Activated naive CD8-positive, alpha-beta T cell treated with anti-CD3 and anti-CD28 coated beads for 36 hours (primary cell): ENCODE data around the gene SYNPR. TPM values are rescaled to one million over a fixed set of nuclear protein-coding genes. Genes with fewer than 3 reads are reported as not detected.

Source experiments
- DNase-seq: peaks from one replicate; pipeline ENCODE4 v3.0.0; 2021
- H3K27ac Mint-ChIP-seq: one replicate; pipeline ENCODE4 v1.8.0; 2022; ENCODE audit warnings: mild to moderate bottlenecking, moderate library complexity, mixed read lengths
- H3K27me3 Mint-ChIP-seq: one replicate; pipeline ENCODE4 v1.8.0; 2022; ENCODE audit warnings: mild to moderate bottlenecking, mixed read lengths
- H3K36me3 Mint-ChIP-seq: one replicate; pipeline ENCODE4 v1.8.0; 2021; ENCODE audit warnings: mild to moderate bottlenecking, mixed read lengths
- H3K4me1 Mint-ChIP-seq: one replicate; pipeline ENCODE4 v1.8.0; 2021; ENCODE audit warnings: mixed read lengths
- H3K4me3 Mint-ChIP-seq: one replicate; pipeline ENCODE4 v1.8.0; 2022; ENCODE audit warnings: mild to moderate bottlenecking, moderate library complexity, mixed read lengths
- H3K9me3 Mint-ChIP-seq: one replicate; pipeline ENCODE4 v1.8.0; 2022; ENCODE audit warnings: mixed read lengths
- total RNA-seq, 2 experiments: library from RNA; stranded (reverse); gene quantifications; one replicate each; pipeline ENCODE4 v1.2.3, GENCODE V29; 2021

Gene SYNPR
- total RNA-seq, 2 experiments from 2014 or later = not detected

DNA sequence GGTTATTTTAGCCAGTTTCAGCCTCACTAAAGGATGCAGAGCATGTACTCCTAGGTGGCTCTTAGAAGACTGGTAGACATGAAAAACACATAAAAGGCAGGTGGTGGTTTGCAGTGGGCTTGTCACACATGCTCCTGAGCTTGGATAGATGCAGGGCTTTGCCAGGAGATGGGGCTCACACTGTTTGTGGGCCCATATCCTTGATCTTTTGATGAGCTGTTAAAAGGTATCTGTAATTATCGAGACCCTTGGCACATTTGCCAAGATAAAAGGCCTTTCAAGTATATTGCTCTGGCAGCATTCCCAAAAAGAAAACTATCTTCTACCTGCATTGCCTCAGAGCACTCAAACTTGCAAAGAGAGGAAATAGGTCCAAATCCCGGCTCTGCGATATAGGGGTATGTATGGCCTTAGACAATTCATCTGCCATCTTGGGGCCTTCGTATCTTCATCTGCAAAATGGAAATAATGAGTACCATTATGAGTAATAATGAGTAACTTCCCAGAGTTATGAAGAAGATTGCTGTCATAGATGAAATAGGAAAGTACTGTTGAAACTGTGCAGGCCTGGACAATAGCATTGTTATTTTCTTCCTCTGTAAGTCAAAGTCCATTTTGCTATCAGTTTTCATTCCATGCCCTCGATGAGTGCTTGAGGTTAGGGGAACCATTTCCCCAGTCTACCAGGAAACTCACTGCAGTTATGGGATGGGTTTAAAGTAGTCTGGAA is 172.7 kb downstream of the SYNPR start:
- no peaks in the 10 kb centered on the region for H3K27me3 Mint-ChIP-seq
- H3K27ac Mint-ChIP-seq = no peak overlapping the region
- H3K4me3 Mint-ChIP-seq = no peak overlapping the region
- DNase-seq = no peak
- no peaks in the 10 kb centered on the region for H3K36me3 Mint-ChIP-seq
- no peaks in the 10 kb centered on the region for H3K4me1 Mint-ChIP-seq
- peaks cover 3% of the 10 kb centered on the region for H3K9me3 Mint-ChIP-seq

DNA sequence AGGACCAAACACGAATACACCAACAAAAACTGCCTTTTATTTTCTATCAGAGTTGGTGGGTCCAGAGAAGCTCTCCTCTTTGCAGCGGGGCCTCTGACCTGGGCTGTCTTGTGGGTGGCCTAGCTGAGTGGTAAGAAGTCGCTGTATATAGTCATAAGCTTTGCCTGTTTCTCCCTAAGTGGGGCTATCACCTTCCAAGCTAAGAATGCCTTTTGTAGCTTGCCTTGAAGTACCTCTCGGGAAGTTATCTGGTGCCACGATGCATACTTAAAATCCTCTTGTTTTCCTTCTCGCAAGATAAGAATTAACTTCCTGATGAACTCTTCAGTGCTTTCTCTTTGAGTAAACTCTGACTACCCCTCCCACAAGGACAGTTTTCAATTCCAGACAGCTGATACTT is 178.8 kb downstream of the SYNPR start:
- no peaks in the 10 kb centered on the region for H3K4me1 Mint-ChIP-seq
- no peaks in the 10 kb centered on the region for H3K36me3 Mint-ChIP-seq
- H3K27ac Mint-ChIP-seq = no peak overlapping the region
- H3K9me3 Mint-ChIP-seq = peaks cover 1% of the 10 kb centered on the region
- no peaks in the 10 kb centered on the region for H3K27me3 Mint-ChIP-seq
- H3K4me3 Mint-ChIP-seq = no peak overlapping the region
- DNase-seq = no peak

DNA sequence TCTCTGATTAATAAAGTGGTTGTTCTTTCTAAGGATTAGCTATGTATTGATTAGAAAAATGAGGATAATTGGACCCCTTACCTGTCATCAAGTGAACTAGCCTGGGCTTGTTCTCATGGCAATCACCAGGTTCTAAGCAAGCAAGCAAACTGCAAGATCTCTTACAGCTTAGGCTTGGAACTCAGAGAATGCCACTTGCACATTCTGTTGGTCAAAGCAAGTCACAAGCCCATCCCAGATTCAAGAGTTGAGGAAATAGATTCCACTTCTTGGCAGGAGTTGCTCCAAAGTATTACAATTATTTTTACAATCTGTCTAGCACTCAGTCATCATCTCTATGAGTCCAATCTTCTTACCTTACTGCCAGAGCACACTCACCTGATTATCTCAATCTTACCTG is 180.3 kb downstream of the SYNPR start:
- no peak for DNase-seq
- Mint-ChIP-seq H3K36me3 (no peaks in the 10 kb centered on the region), H3K27me3 (no peaks in the 10 kb centered on the region), H3K27ac (no peak overlapping the region), H3K9me3 (peaks cover 1% of the 10 kb centered on the region), H3K4me1 (no peaks in the 10 kb centered on the region), H3K4me3 (no peak overlapping the region)

DNA sequence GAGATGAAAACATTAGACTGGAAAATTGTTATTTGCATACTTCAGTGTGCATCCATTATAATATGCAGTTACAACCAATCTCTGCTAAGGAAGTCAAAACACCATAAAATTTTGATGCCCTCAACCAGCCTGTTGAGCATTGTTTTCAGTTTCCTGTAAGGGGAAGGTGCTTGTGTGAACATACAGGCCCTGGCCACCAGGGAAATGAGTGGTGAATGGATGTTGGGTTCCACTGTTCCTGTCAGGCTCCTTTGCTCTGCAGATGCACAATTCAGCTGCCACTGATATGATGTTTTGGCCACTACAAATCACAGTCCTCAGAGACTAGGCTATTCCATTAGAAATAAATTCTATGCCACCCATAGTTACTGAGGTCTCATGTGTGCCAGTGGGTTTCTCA is 184.6 kb downstream of the SYNPR start:
- no peak for DNase-seq
- H3K27ac Mint-ChIP-seq = no peak overlapping the region
- H3K4me1 Mint-ChIP-seq = no peaks in the 10 kb centered on the region

DNA sequence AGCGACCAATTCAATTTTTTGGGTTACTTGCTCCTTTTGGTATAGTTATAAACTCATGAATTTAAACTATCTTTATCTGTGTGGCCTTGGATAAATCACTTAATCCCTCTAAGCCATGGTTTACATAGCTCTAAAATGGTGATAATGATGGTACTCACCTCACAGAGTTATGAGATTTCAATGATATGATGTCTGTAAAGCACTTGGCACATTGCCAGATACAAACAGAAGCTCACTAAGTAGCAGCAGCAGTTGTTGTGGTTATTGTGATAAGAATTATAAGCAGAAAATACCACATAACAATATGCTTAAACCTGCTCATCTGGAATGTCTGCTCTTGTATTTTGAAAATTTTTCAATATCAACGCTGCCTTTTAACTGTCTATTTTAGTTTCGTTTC is 189.3 kb downstream of the SYNPR start:
- Mint-ChIP-seq H3K4me3 (no peak overlapping the region), H3K27ac (no peak overlapping the region), H3K4me1 (no peaks in the 10 kb centered on the region), H3K9me3 (no peaks in the 10 kb centered on the region), H3K36me3 (no peaks in the 10 kb centered on the region), H3K27me3 (no peaks in the 10 kb centered on the region)
- no peak for DNase-seq

More for the DNA sequence above, 184.6 kb downstream of the SYNPR start:
- H3K9me3 Mint-ChIP-seq = no peaks in the 10 kb centered on the region
- H3K4me3 Mint-ChIP-seq = no peak overlapping the region
- H3K27me3 Mint-ChIP-seq = no peaks in the 10 kb centered on the region
- H3K36me3 Mint-ChIP-seq = no peaks in the 10 kb centered on the region

DNA sequence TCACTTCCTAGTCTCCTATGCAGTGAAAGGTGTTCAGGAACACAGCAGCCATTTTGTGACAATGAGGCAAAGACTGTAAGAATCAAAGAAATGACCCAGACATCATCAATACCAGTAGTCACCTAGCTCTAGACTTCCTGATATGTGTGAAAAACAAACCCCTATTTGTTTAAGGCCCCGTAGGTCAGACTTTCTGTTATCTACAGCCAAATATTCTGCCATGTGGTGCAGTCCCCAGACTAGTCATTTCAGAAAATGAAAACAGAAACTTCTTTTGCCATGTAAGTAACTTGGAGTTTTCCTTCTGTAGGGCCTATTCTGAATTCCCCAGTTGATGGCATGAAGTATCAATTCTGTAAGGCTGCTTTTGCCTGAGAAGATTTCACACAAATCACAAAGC is 192.6 kb downstream of the SYNPR start:
- Mint-ChIP-seq H3K4me3 (no peak overlapping the region), H3K27me3 (no peaks in the 10 kb centered on the region), H3K9me3 (no peaks in the 10 kb centered on the region), H3K4me1 (no peaks in the 10 kb centered on the region), H3K36me3 (no peaks in the 10 kb centered on the region), H3K27ac (no peak overlapping the region)
- no peak for DNase-seq

DNA sequence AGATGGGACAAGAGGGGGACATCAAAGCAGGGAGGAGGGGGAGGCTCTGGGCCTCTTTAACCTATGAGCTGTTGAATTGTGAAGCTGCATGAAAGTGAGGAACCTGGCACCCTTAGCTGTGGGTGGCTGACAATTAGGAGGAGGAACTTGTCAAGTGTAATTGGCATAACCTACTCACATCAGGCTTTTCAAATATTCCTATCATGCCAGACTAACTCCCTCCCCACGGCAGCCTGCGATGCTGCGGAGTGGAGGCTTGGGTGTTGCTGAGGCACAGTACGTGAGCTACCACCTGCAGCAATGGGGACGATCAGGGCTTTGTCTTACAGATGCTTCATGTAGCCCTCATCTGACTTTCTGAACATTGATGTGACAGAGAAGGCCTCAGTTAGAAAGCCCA is 193.7 kb downstream of the SYNPR start:
- no peaks in the 10 kb centered on the region for H3K4me1 Mint-ChIP-seq
- H3K36me3 Mint-ChIP-seq = no peaks in the 10 kb centered on the region
- DNase-seq = no peak
- no peaks in the 10 kb centered on the region for H3K27me3 Mint-ChIP-seq
- H3K27ac Mint-ChIP-seq = no peak overlapping the region
- H3K4me3 Mint-ChIP-seq = no peak overlapping the region
- no peaks in the 10 kb centered on the region for H3K9me3 Mint-ChIP-seq

DNA sequence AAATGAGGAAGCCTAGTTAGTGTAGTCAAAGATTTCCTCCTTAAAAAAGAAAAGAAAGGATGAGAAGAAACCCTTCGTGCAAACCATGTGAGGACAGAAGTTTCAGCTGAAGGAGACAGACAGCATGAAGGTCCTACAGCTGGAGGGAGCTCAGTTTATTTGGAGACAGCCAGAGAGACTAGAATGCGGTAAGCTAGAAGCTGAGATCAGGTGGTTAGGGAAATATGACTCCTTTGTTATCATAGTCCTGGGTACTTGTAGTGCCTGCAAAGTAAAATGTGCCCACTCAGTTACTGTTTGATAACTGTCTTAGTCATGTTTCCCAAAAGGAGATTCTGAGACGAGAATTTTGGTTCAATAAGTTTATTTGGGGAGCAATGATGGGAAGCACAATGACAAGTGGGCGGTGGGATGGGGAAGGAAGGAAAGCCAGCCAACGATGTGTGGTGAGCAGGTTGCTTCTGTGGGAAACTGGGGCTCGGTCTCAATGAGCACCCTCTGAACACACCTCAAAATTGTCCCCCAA is 195.6 kb downstream of the SYNPR start:
- Mint-ChIP-seq H3K27ac (no peak overlapping the region), H3K4me1 (no peaks in the 10 kb centered on the region), H3K9me3 (no peaks in the 10 kb centered on the region), H3K27me3 (no peaks in the 10 kb centered on the region), H3K36me3 (no peaks in the 10 kb centered on the region), H3K4me3 (no peak overlapping the region)
- DNase-seq = no peak

DNA sequence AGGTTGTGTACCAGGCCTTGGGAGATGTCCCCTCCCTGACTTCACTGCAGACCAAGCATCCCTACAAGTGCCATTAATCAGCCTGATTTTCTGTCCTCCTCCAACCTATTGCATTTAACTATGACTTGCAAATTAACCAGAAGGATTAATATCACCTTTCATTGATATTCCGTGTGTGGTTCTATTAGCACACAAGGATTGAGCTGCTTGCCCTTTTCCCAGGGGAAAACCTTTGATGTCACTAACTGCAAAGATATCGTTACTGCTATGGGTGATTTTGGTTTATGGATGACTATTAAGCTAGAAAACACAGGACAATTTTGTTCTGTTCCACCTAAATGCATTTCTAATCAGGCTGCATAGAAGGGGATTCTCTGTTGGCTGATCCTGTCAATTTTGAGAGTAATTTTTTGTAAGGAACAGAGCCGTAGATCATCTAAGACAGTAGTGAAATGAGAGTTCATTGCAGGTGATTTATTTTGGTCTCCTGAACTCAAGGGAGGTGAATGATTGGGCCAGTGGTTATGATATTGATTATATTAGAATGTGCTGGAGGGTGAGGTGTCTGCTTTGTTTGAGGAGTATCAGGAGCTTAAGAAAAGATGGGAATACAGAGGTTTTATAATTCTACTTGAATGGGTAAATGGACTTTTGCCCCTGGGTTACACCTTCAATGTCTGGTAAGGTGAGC is 196.9 kb downstream of the SYNPR start:
- Mint-ChIP-seq H3K4me1 (no peaks in the 10 kb centered on the region), H3K27ac (no peak overlapping the region), H3K9me3 (no peaks in the 10 kb centered on the region), H3K4me3 (no peak overlapping the region), H3K27me3 (no peaks in the 10 kb centered on the region), H3K36me3 (no peaks in the 10 kb centered on the region)
- DNase-seq = no peak

DNA sequence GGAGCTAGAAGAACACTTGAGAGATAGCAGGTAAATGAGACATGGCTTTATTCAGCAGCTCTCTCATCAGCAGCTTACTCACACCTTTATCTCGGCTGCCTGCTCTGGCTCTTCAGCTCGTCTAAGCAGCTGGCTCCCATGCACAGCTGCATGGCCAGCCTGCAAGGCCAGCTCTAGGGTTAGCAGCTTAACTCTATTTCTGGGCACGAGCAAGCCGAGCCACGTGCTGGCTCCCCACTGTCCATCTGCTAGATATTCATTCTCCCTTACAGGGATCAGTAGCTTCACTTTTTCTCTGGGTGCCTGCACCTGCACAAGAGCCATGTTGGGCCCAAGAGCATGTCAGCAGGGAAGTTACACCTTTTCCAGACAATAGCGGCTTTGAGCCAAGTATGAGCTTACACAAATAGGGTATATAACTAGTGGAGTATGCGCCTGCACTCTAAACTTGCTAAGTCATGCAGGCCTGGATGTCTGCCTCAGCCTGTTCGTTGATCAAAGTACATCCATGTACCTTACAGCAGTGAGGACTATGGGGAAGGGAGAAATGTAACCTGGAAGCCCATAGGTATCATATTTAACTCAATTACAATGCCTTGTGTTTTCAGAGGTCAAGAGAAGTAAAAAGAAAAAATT is 199.5 kb downstream of the SYNPR start:
- Mint-ChIP-seq H3K9me3 (no peaks in the 10 kb centered on the region), H3K36me3 (no peaks in the 10 kb centered on the region), H3K27ac (no peak overlapping the region), H3K4me1 (no peaks in the 10 kb centered on the region), H3K27me3 (no peaks in the 10 kb centered on the region), H3K4me3 (no peak overlapping the region)
- no peak for DNase-seq

DNA sequence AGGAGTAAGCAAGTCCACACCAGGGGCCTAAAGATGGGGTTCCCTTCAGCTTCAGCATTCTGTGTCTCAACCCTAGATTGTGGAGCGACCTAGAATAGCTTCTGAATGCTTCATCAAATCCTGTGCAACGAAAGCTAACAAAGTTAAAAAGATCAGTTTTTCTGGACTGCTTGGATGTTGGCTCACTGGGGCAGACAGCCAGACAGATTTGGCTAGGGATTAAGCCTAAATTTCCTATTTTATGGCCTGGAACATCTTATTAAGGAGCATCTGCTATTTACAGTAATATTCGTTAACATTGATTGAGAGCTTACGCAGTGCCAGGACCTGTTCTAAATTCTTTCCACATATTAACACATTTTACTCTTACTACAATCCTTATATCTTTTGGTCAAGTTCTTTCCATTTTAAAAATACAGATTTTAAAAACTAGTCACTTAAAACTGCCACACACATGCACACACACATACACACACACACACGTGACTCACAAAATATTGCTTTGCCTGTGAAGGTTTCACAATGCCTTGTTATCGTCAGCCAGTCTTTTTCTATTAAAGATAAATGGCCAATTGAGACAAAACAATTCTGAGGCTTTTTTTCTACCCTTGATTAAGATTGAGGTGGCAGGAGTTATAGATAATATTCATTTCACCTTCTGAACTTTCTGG is 201.0 kb downstream of the SYNPR start:
- no peaks in the 10 kb centered on the region for H3K4me1 Mint-ChIP-seq
- H3K27ac Mint-ChIP-seq = no peak overlapping the region
- no peak overlapping the region for H3K4me3 Mint-ChIP-seq
- no peak for DNase-seq
- H3K27me3 Mint-ChIP-seq = no peaks in the 10 kb centered on the region
- no peaks in the 10 kb centered on the region for H3K36me3 Mint-ChIP-seq
- H3K9me3 Mint-ChIP-seq = no peaks in the 10 kb centered on the region

DNA sequence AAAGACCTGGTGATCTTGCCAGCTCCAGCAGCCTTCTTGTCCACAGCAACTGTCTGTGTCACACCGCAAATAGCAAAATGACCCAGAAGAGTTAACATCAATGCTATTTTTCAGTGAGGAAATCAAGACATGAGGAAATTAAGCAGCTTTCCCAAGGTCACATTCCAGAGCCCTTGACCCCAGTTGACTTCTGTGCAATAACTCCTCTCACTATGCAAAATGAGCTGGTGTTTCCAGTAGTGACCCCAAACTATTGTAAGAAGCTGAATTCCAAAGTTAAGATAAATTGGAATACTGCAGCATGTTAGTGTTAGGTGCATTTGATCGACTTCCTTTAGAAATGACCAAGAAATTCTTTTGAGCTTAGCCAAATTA is 201.5 kb downstream of the SYNPR start:
- DNase-seq = no peak
- H3K4me3 Mint-ChIP-seq = no peak overlapping the region
- no peaks in the 10 kb centered on the region for H3K4me1 Mint-ChIP-seq
- H3K36me3 Mint-ChIP-seq = no peaks in the 10 kb centered on the region
- H3K9me3 Mint-ChIP-seq = no peaks in the 10 kb centered on the region
- H3K27ac Mint-ChIP-seq = no peak overlapping the region
- no peaks in the 10 kb centered on the region for H3K27me3 Mint-ChIP-seq

DNA sequence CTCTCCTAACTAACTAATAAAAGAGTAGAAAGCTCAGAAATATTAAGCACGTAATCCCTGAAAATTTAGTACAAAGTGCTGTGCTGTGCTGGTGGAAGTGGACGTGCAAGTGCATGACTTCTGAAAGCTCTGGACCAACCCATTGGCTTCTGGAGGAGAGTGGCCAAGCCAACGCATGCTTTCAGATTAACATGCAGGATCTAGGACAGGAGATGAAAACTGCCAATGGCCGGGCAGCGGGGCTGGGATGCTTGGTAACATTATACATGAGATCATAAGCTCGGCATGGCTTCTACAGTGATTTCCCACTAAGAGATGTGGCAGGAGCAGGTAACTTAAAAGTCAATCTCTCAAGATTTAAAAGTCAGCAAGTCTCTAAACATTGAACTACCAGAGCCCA is 203.5 kb downstream of the SYNPR start:
- Mint-ChIP-seq H3K4me1 (no peaks in the 10 kb centered on the region), H3K27ac (no peak overlapping the region), H3K27me3 (no peaks in the 10 kb centered on the region), H3K36me3 (no peaks in the 10 kb centered on the region), H3K4me3 (no peak overlapping the region), H3K9me3 (no peaks in the 10 kb centered on the region)
- DNase-seq = no peak

DNA sequence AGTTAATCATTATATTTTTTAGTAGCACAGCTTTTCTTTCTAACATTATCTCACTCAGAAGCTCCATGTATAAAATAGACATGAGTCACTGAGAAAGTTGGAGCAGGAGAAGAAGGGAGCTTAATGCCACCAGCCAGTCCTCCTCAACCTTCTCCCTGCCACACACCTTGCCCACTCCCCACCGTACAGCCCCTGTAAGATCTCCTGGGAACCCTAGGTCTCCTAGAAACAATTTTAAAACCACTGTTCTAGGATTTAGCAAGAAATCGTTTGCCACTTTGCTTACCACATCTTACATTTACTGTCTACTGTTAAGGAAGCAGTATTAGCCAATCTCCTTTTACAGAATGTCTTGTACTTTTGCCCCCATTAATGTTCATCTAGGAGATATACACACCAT is 204.2 kb downstream of the SYNPR start:
- no peaks in the 10 kb centered on the region for H3K4me1 Mint-ChIP-seq
- H3K9me3 Mint-ChIP-seq = no peaks in the 10 kb centered on the region
- DNase-seq = no peak
- H3K4me3 Mint-ChIP-seq = no peak overlapping the region
- no peak overlapping the region for H3K27ac Mint-ChIP-seq
- no peaks in the 10 kb centered on the region for H3K36me3 Mint-ChIP-seq
- H3K27me3 Mint-ChIP-seq = no peaks in the 10 kb centered on the region

DNA sequence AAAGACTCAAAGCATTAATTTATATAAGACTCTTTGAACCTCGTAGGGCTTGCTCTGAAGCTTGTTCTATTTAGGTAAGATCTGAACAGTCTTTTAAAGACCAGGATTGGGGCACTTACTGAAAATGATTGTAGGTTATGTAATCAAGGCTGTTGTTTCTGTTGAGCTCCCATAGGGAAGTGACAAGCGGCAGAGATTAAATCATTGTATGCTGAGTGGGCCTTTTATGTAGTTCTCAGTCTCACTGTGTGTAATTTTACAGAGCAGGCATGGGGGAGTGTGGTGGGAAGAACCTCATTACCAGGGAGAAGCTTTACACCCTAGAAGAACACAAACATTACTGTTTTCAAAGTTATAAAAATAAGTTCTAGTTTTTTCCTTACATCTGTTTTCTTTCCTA is 214.4 kb downstream of the SYNPR start:
- Mint-ChIP-seq H3K9me3 (no peaks in the 10 kb centered on the region), H3K4me3 (no peak overlapping the region), H3K27ac (no peak overlapping the region), H3K27me3 (peaks cover 4% of the 10 kb centered on the region), H3K4me1 (no peaks in the 10 kb centered on the region), H3K36me3 (no peaks in the 10 kb centered on the region)
- DNase-seq = no peak
